Mesendoderm (in vitro differentiated cells): ENCODE measurements around the gene TENM4.
A peak's percentile ranks its signal among the peaks of the same experiment; 100 is the strongest.

Experiments used
- DNase-seq: peaks from one replicate; pipeline ENCODE4 v3.0.0; 2013
- H2AK5ac ChIP-seq: 2 replicates; pipeline ENCODE4 v1.6.1; 2013; ENCODE audit warnings: low read length, inconsistent platforms
- H2BK120ac ChIP-seq: 2 replicates; pipeline ENCODE4 v1.6.1; 2013; ENCODE audit warnings: low read depth, mild to moderate bottlenecking, low read length, moderate library complexity, mixed read lengths
- H2BK15ac ChIP-seq: replicated peaks from 2 replicates; pipeline ENCODE4 v1.6.1; 2013; ENCODE audit warnings: low read depth, mild to moderate bottlenecking, moderate library complexity
- H2BK5ac ChIP-seq: 2 replicates; pipeline ENCODE4 v1.6.1; 2013; ENCODE audit warnings: low read length, inconsistent platforms
- H3K18ac ChIP-seq: 2 replicates; pipeline ENCODE4 v1.6.1; 2013; ENCODE audit warnings: mild to moderate bottlenecking, low read length, mixed read lengths
- H3K23ac ChIP-seq: one replicate; pipeline ENCODE4 v1.6.1; 2013; ENCODE audit warnings: low read length
- H3K27ac ChIP-seq: 2 replicates; pipeline ENCODE4 v1.5.1; 2013; ENCODE audit warnings: low read depth, mild to moderate bottlenecking, inconsistent platforms, low read length, moderate library complexity
- H3K27me3 ChIP-seq: 2 replicates; pipeline ENCODE4 v1.6.1; 2013; ENCODE audit warnings: low read length, control low read depth, mild to moderate bottlenecking, inconsistent platforms; ENCODE audit not compliant: insufficient read depth, poor library complexity
- H3K36me3 ChIP-seq: 2 replicates; pipeline ENCODE4 v1.6.1; 2013; ENCODE audit warnings: low read length, inconsistent platforms; ENCODE audit not compliant: control insufficient read depth, insufficient read depth
- H3K4ac ChIP-seq: one replicate; pipeline ENCODE4 v1.6.1; 2013; ENCODE audit warnings: low read depth, mild to moderate bottlenecking, low read length, moderate library complexity
- H3K4me1 ChIP-seq: 2 replicates; pipeline ENCODE4 v1.6.1; 2013; ENCODE audit warnings: low read depth, low read length, inconsistent platforms; ENCODE audit not compliant: control insufficient read depth
- H3K4me2 ChIP-seq: 2 replicates; pipeline ENCODE4 v1.6.1; 2013; ENCODE audit warnings: low read length
- H3K4me3 ChIP-seq: 2 replicates; pipeline ENCODE4 v1.5.1; 2013; ENCODE audit warnings: mild to moderate bottlenecking, low read length
- H3K56ac ChIP-seq: one replicate; pipeline ENCODE4 v1.6.1; 2013; ENCODE audit warnings: low read length
- H3K79me1 ChIP-seq: 2 replicates; pipeline ENCODE4 v1.6.1; 2013; ENCODE audit warnings: low read length, inconsistent platforms
- H3K79me2 ChIP-seq: 2 replicates; pipeline ENCODE4 v1.6.1; 2013; ENCODE audit warnings: mild to moderate bottlenecking, low read length; ENCODE audit not compliant: control insufficient read depth, insufficient read depth
- H3K9ac ChIP-seq: 2 replicates; pipeline ENCODE4 v1.6.1; 2013; ENCODE audit warnings: low read length, inconsistent platforms
- H4K5ac ChIP-seq: one replicate; pipeline ENCODE4 v1.6.1; 2013; ENCODE audit warnings: low read length
- H4K8ac ChIP-seq: one replicate; pipeline ENCODE4 v1.6.1; 2013; ENCODE audit warnings: low read depth, mild to moderate bottlenecking, control low read depth, low read length, moderate library complexity
- WGBS: extraction: QIAGEN DNeasy Blood & Tissue Kit; methylation state at CpG from one replicate; pipeline ENCODE4 v1.1.7; 2013; ENCODE audit warnings: low lambda C conversion rate, missing lambda C conversion rate; ENCODE audit not compliant: insufficient coverage; ENCODE audit errors: extremely low coverage; 5-methylcytosine and 5-hydroxymethylcytosine counted together

The TENM4 gene

GRCh38 chr11:78652843-78653239 is 788.0 kb downstream of the TENM4 start:
- Histone ChIP-seq H2BK15ac (no peak overlapping the region), H3K27me3 (no peaks in the 10 kb centered on the region), H3K9ac (no peak overlapping the region), H3K27ac (no peak overlapping the region), H3K4ac (no peak overlapping the region), H3K4me3 (no peak overlapping the region), H4K8ac (no peak overlapping the region), H2AK5ac (no peak overlapping the region), H3K56ac (no peak overlapping the region), H2BK120ac (no peak overlapping the region), H3K18ac (no peak overlapping the region), H2BK5ac (no peak overlapping the region), H3K79me1 (no peaks in the 10 kb centered on the region), H3K36me3 (no peaks in the 10 kb centered on the region), H3K23ac (no peak overlapping the region), H3K79me2 (no peaks in the 10 kb centered on the region), H3K4me1 (no peaks in the 10 kb centered on the region), H4K5ac (no peak overlapping the region), H3K4me2 (no peak overlapping the region)
- no peak for DNase-seq
- whole genome bisulfite sequencing = no CpG with 5 or more reads among the region's 5 CpGs

- no peaks in the 10 kb centered on the region for H3K4me1 ChIP-seq
- no peaks in the 10 kb centered on the region for H3K27me3 ChIP-seq
- no peak overlapping the region for H3K4me3 ChIP-seq
- no CpG with 5 or more reads among the region's 11 CpGs for WGBS
- no peak overlapping the region for H2BK15ac ChIP-seq
- no peak for DNase-seq
- no peak overlapping the region for H2BK120ac ChIP-seq
- H3K4me2 ChIP-seq = no peak overlapping the region
- H3K56ac ChIP-seq = no peak overlapping the region
- no peak overlapping the region for H3K27ac ChIP-seq
- H3K4ac ChIP-seq = no peak overlapping the region
- no peak overlapping the region for H4K5ac ChIP-seq
- no peaks in the 10 kb centered on the region for H3K79me2 ChIP-seq
- no peaks in the 10 kb centered on the region for H3K36me3 ChIP-seq
- H2BK5ac ChIP-seq = no peak overlapping the region
- no peak overlapping the region for H3K23ac ChIP-seq
- no peaks in the 10 kb centered on the region for H3K79me1 ChIP-seq
- no peak overlapping the region for H3K18ac ChIP-seq
- no peak overlapping the region for H3K9ac ChIP-seq
- H4K8ac ChIP-seq = no peak overlapping the region
- no peak overlapping the region for H2AK5ac ChIP-seq
Measured at GRCh38 chr11:78651923-78652842, 788.6 kb downstream of the TENM4 start.

GRCh38 chr11:78651136-78651775 is 789.6 kb downstream of the TENM4 start:
- no peaks in the 10 kb centered on the region for H3K27me3 ChIP-seq
- no peak overlapping the region for H3K4me2 ChIP-seq
- no peak overlapping the region for H2BK120ac ChIP-seq
- no peak overlapping the region for H3K18ac ChIP-seq
- no peaks in the 10 kb centered on the region for H3K79me2 ChIP-seq
- no peak for DNase-seq
- no peak overlapping the region for H2BK15ac ChIP-seq
- no peak overlapping the region for H4K8ac ChIP-seq
- no peak overlapping the region for H3K23ac ChIP-seq
- no peaks in the 10 kb centered on the region for H3K4me1 ChIP-seq
- H3K4ac ChIP-seq = no peak overlapping the region
- H3K56ac ChIP-seq = no peak overlapping the region
- no peaks in the 10 kb centered on the region for H3K79me1 ChIP-seq
- H2BK5ac ChIP-seq = no peak overlapping the region
- no peaks in the 10 kb centered on the region for H3K36me3 ChIP-seq
- H3K9ac ChIP-seq = no peak overlapping the region
- no peak overlapping the region for H4K5ac ChIP-seq
- no CpG with 5 or more reads among the region's 13 CpGs for WGBS
- H3K4me3 ChIP-seq = no peak overlapping the region
- no peak overlapping the region for H2AK5ac ChIP-seq
- no peak overlapping the region for H3K27ac ChIP-seq

GRCh38 chr11:78649361-78650215 is 791.2 kb downstream of the TENM4 start:
- Histone ChIP-seq H2AK5ac (no peak overlapping the region), H3K18ac (no peak overlapping the region), H3K36me3 (no peaks in the 10 kb centered on the region), H3K79me2 (no peaks in the 10 kb centered on the region), H3K9ac (no peak overlapping the region), H3K4me2 (no peak overlapping the region), H4K5ac (no peak overlapping the region), H3K79me1 (no peaks in the 10 kb centered on the region), H2BK5ac (no peak overlapping the region), H2BK120ac (no peak overlapping the region), H3K27me3 (no peaks in the 10 kb centered on the region), H3K23ac (no peak overlapping the region), H3K4ac (no peak overlapping the region), H3K4me3 (no peak overlapping the region), H3K4me1 (no peaks in the 10 kb centered on the region), H4K8ac (no peak overlapping the region), H3K27ac (no peak overlapping the region), H2BK15ac (no peak overlapping the region), H3K56ac (no peak overlapping the region)
- WGBS = no CpG with 5 or more reads among the region's 10 CpGs
- DNase-seq = no peak

GRCh38 chr11:78647986-78648875 is 792.6 kb downstream of the TENM4 start:
- Histone ChIP-seq H3K36me3 (no peaks in the 10 kb centered on the region), H2AK5ac (no peak overlapping the region), H3K79me1 (no peaks in the 10 kb centered on the region), H3K27ac (no peak overlapping the region), H3K4me2 (no peak overlapping the region), H3K79me2 (no peaks in the 10 kb centered on the region), H2BK15ac (no peak overlapping the region), H3K56ac (no peak overlapping the region), H3K4me3 (no peak overlapping the region), H3K27me3 (no peaks in the 10 kb centered on the region), H3K23ac (no peak overlapping the region), H3K18ac (no peak overlapping the region), H4K5ac (no peak overlapping the region), H4K8ac (no peak overlapping the region), H3K4ac (no peak overlapping the region), H2BK5ac (no peak overlapping the region), H3K4me1 (no peaks in the 10 kb centered on the region), H3K9ac (no peak overlapping the region), H2BK120ac (no peak overlapping the region)
- DNase-seq = peak; percentile 26
- WGBS = no CpG with 5 or more reads among the region's 9 CpGs
